ENCODE data around the gene NT5DC2.

- TF ChIP-seq EZH2 (IDR thresholded peaks at IDR 0.05) = no peak
- no peak for TF ChIP-seq POLR2AphosphoS5 (IDR thresholded peaks at IDR 0.05; ENCODE audit: borderline replicate concordance, low read depth, low read length)
These were observed 14.8 kb downstream of the NT5DC2 start for GRCh38 chr3:52518723-52519444.

Data from SK-N-MC (cell line).